Uterus (tissue), 4 donors: Measurements from ENCODE around the gene CPLX1. TPM values are rescaled to one million over a fixed set of nuclear protein-coding genes. Genes with fewer than 3 reads are reported as not detected.

Source experiments
- DNase-seq, 2 donors: peaks; one replicate each; pipeline ENCODE4 v3.0.0-alpha.2; 2019 to 2020
- H3K27ac ChIP-seq, 2 donors: fragments of 200-600 bp; sonication (generic); 1 replicate in 1 of 2; 2 replicates in 1 of 2; pipeline ENCODE4 v1.5.1; 2016 to 2018
- H3K27me3 ChIP-seq, 2 donors: fragments of 200-600 bp; sonication (generic); one replicate each; pipeline ENCODE4 v1.5.1; 2018 to 2019; ENCODE audit warnings: control low read depth in 1 of 2
- H3K36me3 ChIP-seq, 2 donors: fragments of 200-600 bp; sonication (generic); one replicate each; pipeline ENCODE4 v1.5.1; 2019; ENCODE audit warnings: control low read depth in 1 of 2
- H3K4me1 ChIP-seq, 2 donors: fragments of 200-600 bp; sonication (generic); one replicate each; pipeline ENCODE4 v1.5.1; 2018 to 2019; ENCODE audit warnings: control low read depth in 1 of 2
- H3K4me3 ChIP-seq, 2 donors: fragments of 200-600 bp; sonication (generic); 1 replicate in 1 of 2; 2 replicates in 1 of 2; pipeline ENCODE4 v1.5.1; 2018 to 2019; ENCODE audit warnings: mild to moderate bottlenecking in 1 of 2
- H3K9me3 ChIP-seq, 2 donors: fragments of 200-600 bp; sonication (generic); one replicate each; pipeline ENCODE4 v1.5.1; 2019; ENCODE audit warnings: control low read depth in 1 of 2
- POLR2A ChIP-seq, 2 donors: fragments of 450-650 bp; IDR thresholded peaks; one replicate each; pipeline ENCODE4 v1.6.1; 2016; ENCODE audit warnings: antibody characterized with exemption in 2 of 2, mild to moderate bottlenecking in 1 of 2, moderate library complexity in 1 of 2
- intact Hi-C: fragments of 100-400 bp; cut with DNase I; formaldehyde crosslinking; loops from one replicate; pipeline ENCODE4 v1.15.1; 2023; ENCODE audit warnings: low total_unique reads
- total RNA-seq, 4 donors: library from RNA; depleted of rRNA in 3 of 4; stranded (reverse); fragments of >200 nt in 3 of 4; gene quantifications; one replicate each; pipeline versions ENCODE4 v1.1.0 to v1.2.4, GENCODE V29; 2014 to 2023
- TF ChIP-seq, protein P1 (sequence below), 4 experiments: fragments of 200-600 bp in 2 of 4; fragments of 450-650 bp in 2 of 4; sonication (generic) in 2 of 4; IDR thresholded peaks; one replicate each; pipeline ENCODE4 v1.5.1; 2016 to 2019; ENCODE audit warnings: antibody characterized with exemption in 4 of 4, mild to moderate bottlenecking in 2 of 4, moderate library complexity in 1 of 4
- donor health status: DM: yes; HTN: yes; CAD: no.

CPLX1 gene
- total RNA-seq, 4 donors from 2014 or later, result 0.14 to 15.1 (median 2.0) TPM

DNA sequence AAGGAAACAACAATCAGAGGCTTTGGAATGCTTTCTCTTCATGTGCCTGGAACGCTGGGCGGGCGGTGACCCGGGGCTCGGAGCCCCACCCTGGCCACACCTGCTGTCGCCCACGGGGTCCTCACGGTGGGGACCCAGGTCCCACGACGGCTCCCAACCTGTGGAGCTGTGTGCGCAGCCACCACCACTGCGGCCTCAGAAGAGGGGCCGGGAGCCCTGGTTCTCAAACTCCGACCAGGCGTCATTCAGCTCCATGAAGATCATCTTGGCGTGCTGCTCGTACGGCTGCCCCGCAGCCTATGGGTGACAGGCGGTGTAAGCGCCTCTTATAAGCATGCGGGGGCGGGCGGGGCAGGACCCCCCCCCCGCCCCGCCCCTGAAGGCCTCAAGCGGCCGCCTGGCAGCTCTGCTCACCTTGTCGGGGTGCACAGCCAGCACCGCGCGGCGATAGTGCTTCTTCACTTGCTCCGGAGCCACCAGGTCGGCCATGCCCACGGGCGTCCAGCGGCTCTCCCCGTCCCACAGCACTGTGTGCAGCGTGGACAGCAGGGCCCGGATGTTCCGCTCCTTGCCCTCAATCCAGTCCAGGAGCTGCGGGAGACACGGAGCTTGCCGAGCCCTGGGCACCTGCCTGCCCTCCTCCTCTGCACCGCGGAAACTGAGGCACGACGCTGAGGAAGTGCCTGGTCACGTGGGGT is 23.7 kb upstream of the CPLX1 start:
- intact Hi-C loops, result no loop called here
- no peak overlapping the region for H3K27ac ChIP-seq
- peaks cover 0 to 7% of the 10 kb centered on the region in 2 donors for H3K4me1 ChIP-seq
- DNase-seq, result no peak
- no peak overlapping the region for H3K4me3 ChIP-seq
- no peak for TF ChIP-seq POLR2A (IDR thresholded peaks at IDR 0.05)
- TF ChIP-seq, protein P1, sequence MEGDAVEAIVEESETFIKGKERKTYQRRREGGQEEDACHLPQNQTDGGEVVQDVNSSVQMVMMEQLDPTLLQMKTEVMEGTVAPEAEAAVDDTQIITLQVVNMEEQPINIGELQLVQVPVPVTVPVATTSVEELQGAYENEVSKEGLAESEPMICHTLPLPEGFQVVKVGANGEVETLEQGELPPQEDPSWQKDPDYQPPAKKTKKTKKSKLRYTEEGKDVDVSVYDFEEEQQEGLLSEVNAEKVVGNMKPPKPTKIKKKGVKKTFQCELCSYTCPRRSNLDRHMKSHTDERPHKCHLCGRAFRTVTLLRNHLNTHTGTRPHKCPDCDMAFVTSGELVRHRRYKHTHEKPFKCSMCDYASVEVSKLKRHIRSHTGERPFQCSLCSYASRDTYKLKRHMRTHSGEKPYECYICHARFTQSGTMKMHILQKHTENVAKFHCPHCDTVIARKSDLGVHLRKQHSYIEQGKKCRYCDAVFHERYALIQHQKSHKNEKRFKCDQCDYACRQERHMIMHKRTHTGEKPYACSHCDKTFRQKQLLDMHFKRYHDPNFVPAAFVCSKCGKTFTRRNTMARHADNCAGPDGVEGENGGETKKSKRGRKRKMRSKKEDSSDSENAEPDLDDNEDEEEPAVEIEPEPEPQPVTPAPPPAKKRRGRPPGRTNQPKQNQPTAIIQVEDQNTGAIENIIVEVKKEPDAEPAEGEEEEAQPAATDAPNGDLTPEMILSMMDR (IDR thresholded peaks at IDR 0.05), result no peak
- no peaks in the 10 kb centered on the region for H3K27me3 ChIP-seq
- H3K36me3 ChIP-seq, result no peaks in the 10 kb centered on the region
- H3K9me3 ChIP-seq, result no peaks in the 10 kb centered on the region

DNA sequence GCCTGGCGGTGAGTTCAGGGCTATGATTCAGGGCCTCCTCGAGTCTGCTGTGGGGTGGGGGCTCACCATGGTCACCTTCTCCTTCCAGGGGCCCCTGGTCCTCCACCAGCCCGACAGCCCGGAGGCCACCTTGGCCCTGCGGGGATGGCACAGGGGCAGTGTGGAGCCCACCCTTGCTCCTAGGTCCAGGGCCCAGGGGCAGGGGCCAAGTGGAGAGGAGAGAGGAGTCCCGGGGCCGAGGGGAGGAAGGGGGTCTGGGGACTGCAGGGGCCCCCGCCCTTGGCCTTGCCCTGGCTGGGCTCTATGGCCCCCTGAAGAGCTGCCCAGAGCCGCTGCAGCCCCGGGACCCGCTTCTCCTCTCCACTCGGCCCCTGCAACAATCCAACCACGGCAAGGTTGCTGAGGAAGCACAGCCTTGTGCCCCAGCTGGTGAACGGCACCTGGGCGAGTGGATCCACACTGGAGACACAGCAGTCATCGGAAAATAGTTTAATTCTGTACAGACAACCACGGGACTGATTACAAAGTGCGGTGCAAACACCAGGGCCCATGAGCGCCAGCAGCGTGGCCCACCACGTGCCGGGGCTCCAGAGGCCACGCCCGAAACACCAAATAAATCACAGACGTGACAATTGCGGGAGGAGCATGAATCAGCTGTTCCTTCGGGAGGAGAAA is 23.0 kb upstream of the CPLX1 start:
- intact Hi-C loops, result no loop called here
- Histone ChIP-seq H3K4me3 (no peak overlapping the region), H3K27me3 (no peaks in the 10 kb centered on the region), H3K27ac (no peak overlapping the region), H3K36me3 (no peaks in the 10 kb centered on the region), H3K9me3 (no peaks in the 10 kb centered on the region), H3K4me1 (peaks cover 0 to 7% of the 10 kb centered on the region in 2 donors)
- TF ChIP-seq, protein P1 (IDR thresholded peaks at IDR 0.05), result no peak
- TF ChIP-seq POLR2A (IDR thresholded peaks at IDR 0.05), result no peak
- DNase-seq, result no peak

DNA sequence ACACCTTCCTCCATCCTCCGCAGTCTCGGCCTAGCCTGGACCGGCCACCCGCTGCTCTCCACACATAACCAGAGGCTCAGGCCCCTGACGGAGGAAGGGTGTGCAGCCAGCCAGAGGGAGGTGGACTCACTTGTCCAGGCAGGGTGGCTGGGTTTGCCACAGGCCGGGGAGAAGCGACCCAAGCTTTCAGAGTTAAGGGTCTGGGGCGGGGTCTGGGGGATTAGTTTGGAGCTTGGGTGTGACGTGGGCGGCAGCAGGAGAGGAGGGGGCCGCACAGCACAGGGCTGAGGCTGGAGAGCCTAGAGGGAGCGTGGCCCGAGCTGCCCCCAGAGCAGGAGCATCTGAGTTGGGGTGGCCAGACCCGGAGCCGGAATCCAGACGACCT is 22.4 kb upstream of the CPLX1 start:
- DNase-seq, result no peak
- TF ChIP-seq, protein P1 (IDR thresholded peaks at IDR 0.05), result no peak
- intact Hi-C loops, result no loop called here

DNA sequence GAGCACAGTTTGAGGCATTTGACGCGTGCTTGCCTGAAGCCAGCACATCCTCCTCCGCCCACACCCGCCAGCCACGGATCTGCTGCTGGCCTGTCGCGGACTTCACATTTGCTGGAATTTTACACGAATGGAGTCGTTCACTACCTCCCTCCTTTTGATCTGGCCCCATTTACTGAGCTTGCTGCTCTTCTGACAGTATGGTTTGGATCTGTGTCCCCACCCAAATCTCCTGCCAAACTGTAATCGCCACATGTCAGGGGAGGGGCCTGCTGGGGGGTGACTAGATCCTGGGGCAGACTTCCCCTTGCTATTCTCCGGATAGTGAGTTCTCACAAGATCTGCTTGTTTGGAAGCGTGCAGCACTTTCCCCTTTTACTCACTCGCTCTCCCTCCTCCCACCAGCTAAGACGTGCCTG is 19.9 kb upstream of the CPLX1 start:
- H3K27me3 ChIP-seq, result no peaks in the 10 kb centered on the region
- DNase-seq, result no peak
- peaks cover 0 to 7% of the 10 kb centered on the region in 2 donors for H3K4me1 ChIP-seq
- intact Hi-C loops, result no loop called here
- no peak overlapping the region for H3K4me3 ChIP-seq
- TF ChIP-seq, protein P1 (IDR thresholded peaks at IDR 0.05), result no peak
- no peak for TF ChIP-seq POLR2A (IDR thresholded peaks at IDR 0.05)
- no peaks in the 10 kb centered on the region for H3K36me3 ChIP-seq
- H3K27ac ChIP-seq, result no peak overlapping the region
- H3K9me3 ChIP-seq, result no peaks in the 10 kb centered on the region

More for the DNA sequence above, 22.4 kb upstream of the CPLX1 start:
- peaks cover 0 to 7% of the 10 kb centered on the region in 2 donors for H3K4me1 ChIP-seq
- no peaks in the 10 kb centered on the region for H3K27me3 ChIP-seq
- H3K9me3 ChIP-seq, result no peaks in the 10 kb centered on the region
- no peaks in the 10 kb centered on the region for H3K36me3 ChIP-seq
- H3K27ac ChIP-seq, result no peak overlapping the region
- H3K4me3 ChIP-seq, result no peak overlapping the region

DNA sequence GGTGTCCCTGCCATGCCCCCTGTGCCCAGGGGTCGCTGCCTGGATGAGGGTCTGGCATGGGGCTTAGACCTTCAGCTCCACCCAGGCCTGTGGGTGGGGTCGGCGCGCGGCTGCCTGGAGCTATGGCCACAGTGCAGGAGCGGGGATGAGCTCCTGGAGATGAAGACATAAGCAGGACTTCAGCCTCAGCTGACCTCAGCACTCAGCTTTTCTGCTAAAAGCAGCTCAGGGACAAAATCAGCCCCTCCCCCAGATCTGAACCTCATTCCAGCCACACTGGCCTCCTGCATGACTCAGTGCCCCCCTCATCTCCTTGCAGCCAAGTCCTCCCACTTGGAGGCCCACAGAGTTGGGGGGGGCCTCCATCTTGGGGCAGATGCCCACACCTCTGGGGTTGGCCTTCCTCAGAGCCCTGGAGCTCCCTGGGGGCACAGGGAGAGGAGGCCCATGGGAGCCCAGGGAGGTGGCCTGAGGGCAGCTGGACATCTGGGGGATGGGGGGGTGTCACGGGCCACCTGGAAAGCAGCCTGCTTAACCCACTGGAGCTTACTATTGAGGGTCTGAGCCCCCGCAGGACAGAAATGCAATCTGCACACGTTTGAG is 19.4 kb upstream of the CPLX1 start:
- Histone ChIP-seq H3K9me3 (no peaks in the 10 kb centered on the region), H3K4me1 (peaks cover 0 to 7% of the 10 kb centered on the region in 2 donors), H3K4me3 (no peak overlapping the region), H3K27me3 (no peaks in the 10 kb centered on the region), H3K36me3 (no peaks in the 10 kb centered on the region), H3K27ac (no peak overlapping the region)
- TF ChIP-seq, protein P1 (IDR thresholded peaks at IDR 0.05), result no peak
- no peak for TF ChIP-seq POLR2A (IDR thresholded peaks at IDR 0.05)
- intact Hi-C loops, result no loop called here
- no peak for DNase-seq
